ENCODE measurements around the gene PCNA.

DNA sequence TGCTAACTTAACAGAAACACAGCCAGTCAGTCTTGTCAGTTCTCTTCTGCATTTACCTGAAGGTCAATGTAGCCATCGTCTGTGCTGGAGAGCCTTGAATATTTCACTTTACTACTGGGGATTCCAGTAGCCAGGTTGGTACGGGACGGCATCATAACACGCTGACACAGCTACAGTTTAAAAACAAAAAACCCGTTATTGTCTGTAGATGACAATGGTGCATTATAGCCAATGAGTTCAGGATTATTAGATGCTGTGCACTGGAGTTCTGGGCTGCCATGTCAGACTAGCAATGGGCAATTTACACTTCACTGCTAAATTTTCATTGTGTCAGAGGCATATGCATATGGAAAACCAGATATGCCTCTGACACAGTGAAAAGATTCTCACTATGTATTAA, 10.5 kb downstream of the PCNA start:
- TF ChIP-seq, protein P1, sequence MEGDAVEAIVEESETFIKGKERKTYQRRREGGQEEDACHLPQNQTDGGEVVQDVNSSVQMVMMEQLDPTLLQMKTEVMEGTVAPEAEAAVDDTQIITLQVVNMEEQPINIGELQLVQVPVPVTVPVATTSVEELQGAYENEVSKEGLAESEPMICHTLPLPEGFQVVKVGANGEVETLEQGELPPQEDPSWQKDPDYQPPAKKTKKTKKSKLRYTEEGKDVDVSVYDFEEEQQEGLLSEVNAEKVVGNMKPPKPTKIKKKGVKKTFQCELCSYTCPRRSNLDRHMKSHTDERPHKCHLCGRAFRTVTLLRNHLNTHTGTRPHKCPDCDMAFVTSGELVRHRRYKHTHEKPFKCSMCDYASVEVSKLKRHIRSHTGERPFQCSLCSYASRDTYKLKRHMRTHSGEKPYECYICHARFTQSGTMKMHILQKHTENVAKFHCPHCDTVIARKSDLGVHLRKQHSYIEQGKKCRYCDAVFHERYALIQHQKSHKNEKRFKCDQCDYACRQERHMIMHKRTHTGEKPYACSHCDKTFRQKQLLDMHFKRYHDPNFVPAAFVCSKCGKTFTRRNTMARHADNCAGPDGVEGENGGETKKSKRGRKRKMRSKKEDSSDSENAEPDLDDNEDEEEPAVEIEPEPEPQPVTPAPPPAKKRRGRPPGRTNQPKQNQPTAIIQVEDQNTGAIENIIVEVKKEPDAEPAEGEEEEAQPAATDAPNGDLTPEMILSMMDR (IDR thresholded peaks at IDR 0.05), result no peak
- TF ChIP-seq POLR2A (IDR thresholded peaks at IDR 0.05), result no peak
- TF ChIP-seq POLR2AphosphoS5 (IDR thresholded peaks at IDR 0.05), result no peak
- TF ChIP-seq EP300 (IDR thresholded peaks at IDR 0.05; ENCODE audit: low read depth), result no peak

Measured in transverse colon (tissue), 4 donors.